GM21825 (cell line): ENCODE results near the gene ULK4.
"Not testable (repeated sequence)": the region's sequence is repeated elsewhere in the genome, so short reads cannot be mapped to it uniquely, and the experiment has no call there.

ENCODE experiments used
- ATAC-seq: cut with Tn5 transposase; IDR thresholded peaks from one replicate; pipeline ENCODE4 v1.9.1; 2021; ENCODE audit warnings: mild to moderate bottlenecking, moderate library complexity; ENCODE audit not compliant: unreplicated experiment

ULK4 gene

DNA sequence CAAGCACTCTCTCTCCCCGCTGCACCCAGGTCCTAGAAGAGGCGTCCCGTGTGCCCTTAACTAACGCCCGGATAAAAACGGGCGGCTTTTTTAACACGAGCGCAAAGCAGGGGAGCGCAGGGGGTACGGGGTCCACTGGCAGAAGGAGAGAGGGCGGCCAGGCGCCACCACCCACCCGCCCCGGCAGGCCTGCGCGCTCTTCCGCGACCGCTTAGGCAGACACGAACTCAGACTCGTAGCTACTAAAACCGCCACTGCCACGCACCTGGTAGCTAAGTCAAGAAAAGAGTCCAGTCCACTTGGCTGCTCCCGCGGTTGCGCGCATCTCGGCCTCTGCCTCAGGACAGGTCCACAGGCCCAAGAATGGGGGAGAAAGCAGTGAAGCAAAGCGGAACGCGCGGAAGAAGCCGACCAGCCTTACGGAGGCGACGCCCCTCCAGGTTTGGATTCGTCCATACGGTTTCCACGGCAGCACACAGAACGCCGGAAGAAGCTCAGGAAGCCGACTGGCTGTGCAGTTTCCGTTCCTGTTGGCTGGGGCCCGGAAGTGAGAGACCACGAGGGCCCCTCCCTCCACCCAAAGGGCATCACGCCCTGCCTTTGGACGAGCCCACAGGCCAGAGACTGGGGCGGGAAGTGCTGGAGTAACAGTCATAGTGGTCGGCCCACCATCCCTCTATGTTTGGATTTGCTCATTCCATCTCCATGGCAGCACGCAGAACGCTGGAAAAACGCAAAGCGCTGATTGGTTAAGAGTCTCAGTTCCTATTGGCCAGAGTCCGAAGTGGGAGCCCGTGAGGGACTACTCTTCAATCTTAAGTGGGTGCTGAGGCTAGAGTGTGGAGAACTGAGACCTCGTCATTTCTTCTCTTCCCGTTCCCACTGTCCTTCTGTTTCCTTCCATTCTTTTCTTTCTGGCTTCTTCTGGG is at the start of gene ULK4:
Gene ULK4, minus strand, starts transcription at position 353 of the 929 bp plus-strand sequence. CDS start 7,344 bp downstream, outside the sequence.
- peak; percentile 95 for ATAC-seq

DNA sequence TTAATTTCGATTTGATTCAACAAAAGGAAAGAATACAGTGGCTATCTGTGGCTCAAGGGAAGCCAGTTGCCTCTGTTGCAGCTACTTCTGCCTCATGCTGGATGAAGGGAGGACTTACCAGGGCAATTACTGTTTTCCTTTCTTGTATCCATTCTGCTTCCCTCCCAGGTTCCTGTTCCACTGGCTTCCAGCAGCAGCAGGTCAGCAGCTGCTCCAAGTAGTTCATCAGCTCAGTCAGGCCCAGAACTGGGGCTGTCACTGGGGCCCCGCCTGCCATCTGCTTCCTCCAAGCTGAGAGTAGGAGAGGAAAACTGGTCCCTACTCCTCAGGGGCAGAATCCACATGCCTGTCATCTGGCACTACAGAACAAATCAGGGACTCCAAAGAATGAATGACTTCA is 48.6 kb upstream of the ULK4 start:
- ATAC-seq, result no peak

DNA sequence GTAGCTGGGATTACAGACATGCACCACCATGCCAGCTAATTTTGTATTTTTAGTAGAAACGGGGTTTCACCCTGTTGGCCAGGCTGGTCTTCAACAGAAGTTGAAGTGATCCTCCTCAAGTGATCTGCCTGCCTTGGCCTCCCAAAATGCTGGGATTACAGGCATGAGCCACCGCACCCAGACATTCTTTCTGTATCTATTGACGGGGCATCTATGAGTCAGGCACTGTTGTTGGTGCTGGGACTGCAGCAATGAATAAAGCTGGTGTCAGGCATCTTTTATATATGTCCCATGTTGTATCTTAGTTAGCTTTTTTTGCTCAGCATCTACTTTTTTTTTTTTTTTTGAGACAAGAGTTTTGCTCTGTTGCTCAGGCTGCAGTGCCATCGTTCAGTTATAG is 47.6 kb upstream of the ULK4 start:
- ATAC-seq, result no peak

DNA sequence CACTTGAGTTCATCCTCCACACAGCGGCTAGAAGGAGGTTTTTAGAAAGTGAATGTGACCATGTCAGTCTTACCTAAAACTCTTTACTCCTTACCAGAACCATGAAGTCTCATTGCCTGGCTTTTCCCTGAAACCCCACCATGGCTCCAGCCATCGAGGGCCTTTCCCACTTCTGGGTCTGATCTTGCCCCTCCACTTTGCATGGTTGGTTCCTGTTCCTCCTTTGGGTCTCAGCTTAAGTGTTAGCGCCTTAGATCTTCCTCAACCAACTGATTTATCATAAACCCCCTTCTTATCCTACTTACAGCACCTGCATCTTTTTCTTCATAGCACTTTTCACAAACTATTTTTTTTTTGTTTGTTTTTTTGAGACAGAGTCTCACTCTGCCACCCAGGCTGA is 45.9 kb upstream of the ULK4 start:
- ATAC-seq, result no peak

DNA sequence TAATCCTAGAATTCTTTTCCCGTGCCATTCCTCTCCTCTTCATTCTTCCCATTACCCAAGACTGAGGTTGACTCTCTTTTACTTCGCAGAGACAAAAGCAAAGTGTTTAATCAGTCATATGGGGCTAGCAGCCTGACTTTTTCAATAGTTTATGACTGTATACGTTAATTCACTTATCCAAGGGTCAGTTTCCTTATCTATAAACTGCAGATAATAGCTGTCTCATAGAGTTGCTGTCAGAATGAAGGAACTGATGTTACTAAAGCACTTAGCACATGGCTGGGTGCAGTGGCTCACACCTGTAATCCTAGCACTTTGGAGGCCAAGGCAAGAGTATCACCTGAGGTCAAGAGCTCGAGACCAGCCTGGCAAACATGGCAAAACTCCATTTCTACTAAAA is 43.5 kb upstream of the ULK4 start:
- no peak for ATAC-seq

DNA sequence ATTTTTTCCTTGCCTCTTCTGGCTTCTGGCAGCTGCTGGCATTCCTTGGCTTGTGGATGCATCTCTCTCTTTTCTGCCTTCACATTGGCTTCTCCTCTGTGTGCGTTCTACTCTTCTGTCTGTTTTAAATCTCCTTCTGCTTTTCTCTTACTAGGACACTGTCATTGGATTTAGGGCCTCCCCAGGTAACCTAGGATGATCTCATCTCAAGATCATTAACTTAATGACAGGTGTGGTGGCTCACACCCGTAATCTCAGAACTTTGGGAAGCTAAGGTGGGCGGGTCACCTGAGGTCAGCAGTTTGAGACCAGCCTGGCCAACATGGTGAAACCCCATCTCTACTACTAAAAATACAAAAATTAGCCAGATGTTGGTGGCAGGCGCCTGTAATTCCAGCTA is 40.9 kb upstream of the ULK4 start:
- ATAC-seq, result no peak

DNA sequence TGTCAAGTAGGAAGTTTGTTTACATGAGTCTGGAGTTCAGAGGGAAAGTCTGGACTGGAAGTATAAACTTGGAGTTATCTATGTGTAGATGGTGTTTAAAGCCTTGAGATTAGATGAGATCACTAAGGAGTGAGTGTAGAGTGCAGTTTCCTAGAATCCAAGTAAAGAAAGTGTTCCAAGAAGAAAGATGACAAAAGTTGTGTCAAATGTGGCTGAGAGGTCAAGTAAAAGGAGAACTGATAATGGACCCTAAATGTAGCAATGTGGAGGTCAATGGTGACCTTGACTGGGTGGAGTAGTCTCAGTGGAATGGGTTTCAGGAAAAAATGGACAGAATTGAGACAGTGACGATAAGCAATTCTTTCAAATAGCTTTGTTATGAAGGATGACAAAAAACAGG is 39.9 kb upstream of the ULK4 start:
- no peak for ATAC-seq

DNA sequence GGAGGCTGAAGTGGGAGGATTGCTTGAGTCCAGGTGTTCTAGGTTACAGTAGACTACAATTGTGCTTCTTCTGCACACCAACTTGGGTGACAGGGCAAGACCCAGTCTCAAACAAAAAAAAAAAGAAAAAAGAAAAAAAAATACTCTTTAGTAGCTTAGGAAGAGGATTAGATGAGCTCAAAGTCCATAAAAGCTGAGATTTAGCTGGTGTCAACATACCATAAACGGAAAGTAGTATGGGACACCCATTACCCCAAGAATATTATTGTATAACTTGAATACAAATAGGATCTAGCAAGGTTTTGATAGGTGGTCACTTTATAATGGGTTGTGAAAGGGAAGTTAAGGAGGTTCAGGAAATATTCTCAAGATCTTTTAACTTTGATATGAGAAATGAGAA is 38.0 kb upstream of the ULK4 start:
- no peak for ATAC-seq

DNA sequence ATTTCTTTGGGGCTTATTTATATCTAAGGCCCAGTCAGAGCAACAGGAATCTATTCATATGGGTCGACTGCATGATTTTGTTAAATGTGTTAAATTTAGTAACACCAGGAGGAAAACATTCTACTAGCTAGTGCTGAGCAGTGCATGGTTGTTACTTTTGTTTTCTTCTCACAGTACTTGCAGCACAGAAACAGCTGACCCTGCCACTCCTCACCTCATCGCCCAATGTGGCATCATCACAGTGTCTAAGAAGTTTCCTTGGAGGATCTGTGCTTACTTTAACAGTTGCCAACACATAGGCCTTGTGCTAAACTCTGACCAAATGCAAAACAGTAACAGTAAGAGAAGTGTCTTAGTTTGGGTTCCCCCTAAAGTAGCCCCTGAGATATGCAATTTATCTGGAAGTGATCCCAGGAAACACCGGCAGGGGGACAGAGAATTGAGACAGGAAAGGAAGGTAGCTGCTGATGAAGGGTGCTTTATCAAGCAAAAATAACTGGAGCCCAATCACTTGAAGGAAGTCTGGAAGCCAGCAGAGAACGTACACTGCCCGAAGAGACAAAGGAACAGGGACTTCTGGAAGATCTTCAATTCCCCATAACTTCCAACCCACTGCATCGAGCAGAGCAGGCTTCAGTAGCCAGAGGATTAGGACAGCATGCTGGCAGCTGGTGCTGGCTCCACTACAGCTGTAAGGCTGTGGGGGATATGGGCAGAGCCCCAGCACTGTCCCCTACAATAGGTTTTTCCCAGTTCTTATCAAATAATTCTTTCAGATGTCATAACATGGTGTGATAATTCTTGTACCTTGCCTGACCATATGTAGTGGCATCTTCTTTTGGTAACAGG is 36.0 kb upstream of the ULK4 start:
- ATAC-seq, result no peak

DNA sequence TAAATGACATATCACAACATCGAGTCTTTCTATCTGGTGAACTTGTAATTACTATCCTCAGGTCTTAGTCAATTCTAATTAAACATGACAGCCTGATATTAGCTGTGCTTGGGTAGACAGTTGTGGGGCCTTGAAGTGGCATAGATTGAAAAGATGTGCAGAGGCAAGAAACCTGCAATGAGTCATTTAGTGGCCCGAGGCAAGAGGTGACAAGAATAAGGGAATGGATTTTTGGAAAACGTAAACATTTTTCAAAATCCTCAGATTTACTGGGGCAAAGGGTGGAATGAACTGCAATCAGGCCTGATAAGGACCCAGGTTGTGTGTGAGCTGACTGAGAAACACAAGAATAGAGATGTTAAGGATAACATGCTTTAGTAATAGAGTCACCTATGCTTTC is 29.5 kb upstream of the ULK4 start:
- no peak for ATAC-seq

DNA sequence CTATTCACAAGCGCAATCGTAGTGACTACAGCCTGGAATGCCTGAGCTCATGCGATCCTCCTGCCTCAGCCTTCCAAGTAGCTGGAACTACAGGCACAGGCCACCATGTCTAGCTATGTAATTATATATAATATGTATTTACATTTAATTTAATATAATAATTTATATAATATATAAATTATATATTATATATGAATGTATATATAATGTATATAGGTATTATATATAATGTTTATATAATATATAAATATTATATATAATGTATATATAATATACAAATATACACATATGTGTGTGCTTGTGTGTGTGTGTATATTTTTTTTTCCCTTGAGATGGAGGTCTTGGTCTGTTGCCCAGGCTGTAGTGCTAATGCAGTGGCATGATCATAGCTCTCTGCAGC is 27.6 kb upstream of the ULK4 start:
- no peak for ATAC-seq

DNA sequence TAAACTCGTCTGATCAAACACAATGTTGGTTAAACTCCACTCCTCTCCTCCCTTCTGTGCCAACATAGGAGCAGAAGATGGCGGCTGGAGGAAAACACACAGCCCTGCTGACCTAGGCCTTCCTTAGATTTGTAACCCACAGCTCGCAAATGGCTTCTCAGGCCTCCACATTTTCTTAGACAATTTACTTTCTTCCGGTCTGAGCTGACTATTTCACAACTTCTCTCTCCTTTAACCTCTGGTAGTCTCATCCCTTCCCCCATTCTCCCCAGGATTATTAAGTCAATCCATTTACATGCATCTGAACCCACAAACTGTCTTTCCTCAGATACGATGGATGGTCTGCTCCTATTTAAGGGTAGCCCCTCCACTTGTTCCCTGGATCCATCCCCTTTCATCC is 25.7 kb upstream of the ULK4 start:
- ATAC-seq, result no peak

DNA sequence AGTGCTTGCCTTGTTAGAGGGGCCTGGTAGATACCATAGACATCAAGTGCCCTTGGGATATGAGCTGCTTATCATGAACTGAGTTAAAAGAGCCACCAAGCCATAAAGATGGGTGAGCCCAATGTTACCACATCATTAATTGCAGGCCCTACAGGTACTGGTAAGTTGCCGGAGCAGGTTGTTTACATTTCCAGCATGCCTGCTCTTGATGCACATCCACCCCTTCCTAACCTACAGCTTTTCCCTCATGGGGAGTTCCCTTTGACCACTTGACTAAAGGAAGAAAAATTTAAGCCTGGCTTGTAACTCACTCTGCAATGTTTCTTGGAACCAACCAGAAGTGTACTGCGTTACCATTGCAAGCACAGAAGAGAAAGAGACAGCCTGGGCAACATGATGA is 24.7 kb upstream of the ULK4 start:
- no peak for ATAC-seq

DNA sequence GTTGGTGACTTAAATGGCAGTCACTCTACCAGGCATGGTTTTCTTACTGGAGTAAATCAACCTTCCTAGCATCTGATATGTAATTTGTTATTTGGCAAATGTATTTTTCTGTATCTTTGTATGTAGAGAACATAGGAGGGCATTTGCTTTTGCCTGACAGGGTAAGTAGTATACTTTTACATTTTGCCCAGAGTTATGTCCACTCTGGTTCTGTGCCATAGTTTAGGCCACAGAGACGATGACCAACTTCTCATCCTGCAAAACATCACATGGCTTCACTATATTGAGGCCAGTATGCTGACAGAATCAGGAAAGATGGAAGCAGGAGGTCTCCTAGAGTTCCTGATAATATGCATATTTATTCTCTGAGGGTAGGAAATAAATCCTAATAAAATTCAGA is 23.1 kb upstream of the ULK4 start:
- ATAC-seq, result no peak

DNA sequence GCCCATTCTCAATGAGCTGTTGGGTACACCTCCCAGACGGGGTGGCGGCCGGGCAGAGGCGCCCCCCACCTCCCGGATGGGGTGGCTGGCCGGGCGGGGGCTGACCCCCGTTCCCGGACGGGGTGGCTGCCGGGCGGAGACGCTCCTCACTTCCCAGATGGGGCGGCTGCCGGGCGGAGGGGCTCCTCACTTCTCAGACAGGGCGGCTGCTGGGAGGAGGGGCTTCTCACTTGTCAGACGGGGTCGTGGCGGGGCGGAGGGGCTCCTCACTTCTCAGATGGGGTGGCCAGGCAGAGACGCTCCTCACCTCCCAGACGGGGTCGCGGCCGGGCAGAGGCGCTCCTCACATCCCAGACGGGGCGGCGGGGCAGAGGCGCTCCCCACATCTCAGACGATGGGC is 21.2 kb upstream of the ULK4 start:
- not testable (repeated sequence) for ATAC-seq

DNA sequence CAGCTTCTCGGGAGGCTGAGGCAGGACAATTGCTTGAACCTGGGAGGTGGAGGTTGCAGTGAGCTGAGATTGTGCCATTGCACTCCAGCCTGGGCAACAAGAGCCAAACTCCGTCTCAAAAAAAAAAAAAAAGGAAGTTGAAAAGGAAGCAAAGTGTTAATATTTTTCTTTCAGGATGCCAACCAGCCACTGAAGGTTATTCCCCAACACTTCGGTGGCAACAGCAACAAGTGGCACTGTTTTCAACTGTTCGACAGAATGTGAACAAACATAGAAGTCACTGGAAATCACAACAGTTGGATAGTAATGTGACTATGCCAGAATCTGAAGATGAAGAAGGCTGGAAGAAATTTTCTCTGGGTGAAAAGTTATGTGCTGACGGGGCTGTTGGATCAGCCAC is 15.5 kb upstream of the ULK4 start:
- ATAC-seq, result not testable (repeated sequence)

DNA sequence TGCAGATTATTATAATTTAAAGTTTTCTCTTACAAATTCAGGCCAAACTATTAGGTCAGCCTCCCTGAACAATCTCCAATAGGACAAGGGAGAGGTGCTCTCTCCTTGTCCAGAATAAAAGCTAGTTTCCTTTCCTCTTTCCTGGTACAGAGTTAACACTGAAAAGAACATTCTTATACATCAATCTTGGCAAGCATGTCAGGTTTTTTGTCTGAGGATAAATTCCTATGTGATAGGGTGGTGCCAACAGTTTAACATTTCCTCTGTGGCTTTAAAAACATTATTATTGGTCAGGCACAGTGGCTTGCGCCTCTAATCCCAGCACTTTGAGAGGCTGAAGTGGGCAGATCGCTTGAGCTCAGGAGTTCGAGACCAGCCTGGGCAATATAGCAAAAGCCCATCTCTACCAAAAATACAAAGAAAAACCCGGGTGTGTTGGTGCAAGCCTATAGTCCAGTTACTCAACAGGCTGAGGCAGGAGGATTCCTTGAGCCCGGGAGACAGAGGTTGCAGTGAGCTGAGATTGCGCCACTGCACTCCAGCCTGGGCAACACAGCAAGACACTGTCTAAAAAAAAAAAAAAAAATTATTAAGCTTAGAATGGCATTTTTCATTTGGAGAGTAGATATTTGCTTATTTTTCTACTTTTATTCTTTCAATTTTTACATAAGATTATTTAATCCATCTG is 13.7 kb upstream of the ULK4 start:
- ATAC-seq, result no peak

DNA sequence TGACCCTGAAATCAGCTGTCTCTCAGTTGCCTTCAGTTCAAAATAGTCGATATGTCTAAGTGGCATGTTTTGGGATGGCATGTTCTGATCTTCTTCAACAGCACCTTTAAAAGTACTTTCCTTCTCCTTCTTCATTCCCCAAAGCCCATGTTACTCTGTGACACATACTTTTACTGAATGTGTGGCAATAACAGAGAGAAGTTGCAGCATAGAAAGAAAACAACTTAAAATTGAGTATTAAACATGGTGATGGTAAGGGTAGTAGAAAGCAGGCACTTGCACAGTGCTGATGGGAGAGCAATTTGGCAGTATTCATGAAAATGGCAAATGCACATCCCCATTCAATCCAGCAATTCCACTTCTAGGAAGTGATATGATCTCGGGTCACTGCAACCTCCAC is 12.3 kb upstream of the ULK4 start:
- no peak for ATAC-seq

DNA sequence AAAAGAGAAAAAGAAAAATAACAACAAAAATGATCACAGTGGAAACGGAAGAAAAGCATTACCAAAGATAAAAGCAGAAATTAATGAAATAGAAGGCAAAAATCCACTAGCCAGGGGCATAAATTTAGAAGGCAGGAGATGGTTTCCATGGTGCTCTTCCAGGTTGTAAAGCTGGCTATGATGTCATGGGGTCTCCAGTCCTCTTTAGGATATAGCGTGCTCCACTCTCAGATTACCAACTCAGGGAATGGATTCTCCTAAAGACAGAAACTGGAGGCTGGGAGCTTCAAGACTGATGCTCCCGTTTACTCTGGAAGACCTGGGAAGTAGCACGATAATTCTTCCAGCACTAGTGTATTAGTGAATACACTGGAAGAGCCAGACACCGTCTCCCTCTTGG is 10.9 kb upstream of the ULK4 start:
- ATAC-seq, result no peak

DNA sequence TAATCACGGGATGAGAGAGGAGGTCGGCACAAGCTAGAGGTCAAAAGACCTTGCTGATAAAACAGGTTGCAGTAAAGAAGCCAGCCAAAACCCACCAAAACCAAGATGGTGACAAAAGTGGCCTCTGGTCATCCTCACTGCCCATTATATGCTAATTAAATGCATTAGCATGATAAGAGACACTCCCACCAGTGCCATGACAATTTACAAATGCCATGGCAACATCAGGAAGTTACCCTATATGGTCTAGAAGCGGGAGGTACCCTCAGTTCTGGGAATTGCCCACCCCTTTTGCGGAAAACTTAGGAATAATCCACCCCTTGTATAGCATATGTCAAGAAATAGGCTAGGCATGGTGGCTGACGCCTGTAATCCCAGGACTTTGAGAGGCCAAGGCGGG is 4.3 kb upstream of the ULK4 start:
- no peak for ATAC-seq

DNA sequence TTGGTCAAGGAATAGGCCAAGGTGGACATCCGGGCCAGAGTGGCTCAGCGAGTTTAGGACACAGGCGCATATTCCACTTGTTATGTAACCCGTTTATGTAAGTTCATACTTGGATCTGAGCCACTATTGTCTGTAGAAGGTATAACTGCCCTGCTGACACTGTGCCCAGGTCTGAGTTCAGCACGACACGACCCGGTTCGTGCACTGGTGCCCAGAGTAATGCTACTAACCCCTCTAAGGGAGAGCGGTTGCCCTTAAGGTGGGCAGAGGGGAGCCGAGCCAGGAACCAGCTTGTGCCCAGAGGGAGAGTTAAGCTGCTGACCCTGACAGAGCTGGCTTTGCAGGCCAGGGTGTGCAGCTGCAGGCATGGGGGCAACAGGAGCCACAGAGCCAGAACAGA is 1.9 kb upstream of the ULK4 start:
- ATAC-seq, result no peak
